Stimulated activated CD4-positive, alpha-beta T cell treated with anti-CD3 and anti-CD28 coated beads, TNF-alpha, amount 100 ng/mL, for 4 hours (primary cell): Measurements from ENCODE around the gene SIAH3.

Experiments
- DNase-seq, 3 experiments: peaks; one replicate each; pipeline ENCODE4 v3.0.0-alpha.2; 2020; ENCODE audit warnings: low read depth in 3 of 3

Gene SIAH3

GRCh38 chr13:45742985-45743384, 108.6 kb downstream of the SIAH3 start:
- DNase-seq: no peak

GRCh38 chr13:45737571-45738017, 114.0 kb downstream of the SIAH3 start:
- DNase-seq: no peak

GRCh38 chr13:45733361-45733760, 118.2 kb downstream of the SIAH3 start:
- no peak for DNase-seq

GRCh38 chr13:45732916-45733315, 118.6 kb downstream of the SIAH3 start:
- no peak for DNase-seq

GRCh38 chr13:45731455-45731854, 120.1 kb downstream of the SIAH3 start:
- no peak for DNase-seq

GRCh38 chr13:45728759-45729158, 122.8 kb downstream of the SIAH3 start:
- DNase-seq: no peak
